Small intestine (tissue), 7 donors: ENCODE results near the gene ZFPM1. TPM values are rescaled to one million over a fixed set of nuclear protein-coding genes. Genes with fewer than 3 reads are reported as not detected.

Experiments used
- DNase-seq, 2 donors: peaks; one replicate each; pipeline versions ENCODE4 v3.0.0 to v3.0.0-alpha.2; 2013
- FAIRE-seq: peaks from 2 replicates; lab custom pipeline; 2012; peaks lifted over from hg19 to GRCh38; lab: Jason Lieb, UNC
- H3K27ac ChIP-seq, 3 donors: one replicate each; pipeline ENCODE4 v1.5.1; 2013; ENCODE audit warnings: low read length in 2 of 3, mild to moderate bottlenecking in 2 of 3, control low read depth in 1 of 3, inconsistent platforms in 1 of 3, low read depth in 1 of 3, moderate library complexity in 1 of 3
- H3K27me3 ChIP-seq, 3 donors: one replicate each; pipeline ENCODE4 v1.6.1; 2013; ENCODE audit warnings: low read length in 3 of 3, inconsistent platforms in 1 of 3; ENCODE audit not compliant: control insufficient read depth in 3 of 3, insufficient read depth in 3 of 3
- H3K36me3 ChIP-seq, 3 donors: one replicate each; pipeline ENCODE4 v1.6.1; 2013; ENCODE audit warnings: low read length in 3 of 3, inconsistent platforms in 1 of 3, low read depth in 1 of 3, mild to moderate bottlenecking in 1 of 3, moderate library complexity in 1 of 3; ENCODE audit not compliant: control insufficient read depth in 3 of 3, insufficient read depth in 2 of 3
- H3K4me1 ChIP-seq, 3 donors: one replicate each; pipeline ENCODE4 v1.6.1; 2013; ENCODE audit warnings: low read length in 2 of 3, inconsistent platforms in 1 of 3, low read depth in 1 of 3, mild to moderate bottlenecking in 1 of 3, moderate library complexity in 1 of 3; ENCODE audit not compliant: control insufficient read depth in 3 of 3, insufficient read depth in 2 of 3
- H3K4me3 ChIP-seq, 3 donors: one replicate each; pipeline ENCODE4 v1.5.1; 2013; ENCODE audit warnings: low read length in 3 of 3, control low read depth in 1 of 3, inconsistent platforms in 1 of 3, low read depth in 1 of 3, mild to moderate bottlenecking in 1 of 3, moderate library complexity in 1 of 3
- H3K9me3 ChIP-seq, 2 donors: one replicate each; pipeline ENCODE4 v1.6.1; 2013; ENCODE audit warnings: low read depth in 1 of 2, low read length in 1 of 2; ENCODE audit not compliant: control insufficient read depth in 2 of 2, insufficient read depth in 1 of 2
- WGBS, 3 donors: extraction: QIAGEN DNeasy Blood & Tissue Kit; methylation state at CpG; one replicate each; pipeline ENCODE4 v1.1.7; 2013; 5-methylcytosine and 5-hydroxymethylcytosine counted together
- polyA plus RNA-seq, 4 donors: library from polyadenylated mRNA; stranded (reverse) in 3 of 4; unstranded in 1 of 4; fragments of 200-250 nt in 3 of 4; fragments of 120-200 nt in 1 of 4; gene quantifications; one replicate each; pipeline versions ENCODE4 v1.2.1 to v1.2.3, GENCODE V29; 2013
- donor health status: healthy with polysubstance abuse.
- donor health status: control.
- donor health status: control.
- donor health status: Bipolar disorder and iron deficiency.
- donor health status: healthy.

The ZFPM1 gene
- polyA plus RNA-seq, 4 donors, result 8.1 to 26.6 (median 12.0) TPM

DNA sequence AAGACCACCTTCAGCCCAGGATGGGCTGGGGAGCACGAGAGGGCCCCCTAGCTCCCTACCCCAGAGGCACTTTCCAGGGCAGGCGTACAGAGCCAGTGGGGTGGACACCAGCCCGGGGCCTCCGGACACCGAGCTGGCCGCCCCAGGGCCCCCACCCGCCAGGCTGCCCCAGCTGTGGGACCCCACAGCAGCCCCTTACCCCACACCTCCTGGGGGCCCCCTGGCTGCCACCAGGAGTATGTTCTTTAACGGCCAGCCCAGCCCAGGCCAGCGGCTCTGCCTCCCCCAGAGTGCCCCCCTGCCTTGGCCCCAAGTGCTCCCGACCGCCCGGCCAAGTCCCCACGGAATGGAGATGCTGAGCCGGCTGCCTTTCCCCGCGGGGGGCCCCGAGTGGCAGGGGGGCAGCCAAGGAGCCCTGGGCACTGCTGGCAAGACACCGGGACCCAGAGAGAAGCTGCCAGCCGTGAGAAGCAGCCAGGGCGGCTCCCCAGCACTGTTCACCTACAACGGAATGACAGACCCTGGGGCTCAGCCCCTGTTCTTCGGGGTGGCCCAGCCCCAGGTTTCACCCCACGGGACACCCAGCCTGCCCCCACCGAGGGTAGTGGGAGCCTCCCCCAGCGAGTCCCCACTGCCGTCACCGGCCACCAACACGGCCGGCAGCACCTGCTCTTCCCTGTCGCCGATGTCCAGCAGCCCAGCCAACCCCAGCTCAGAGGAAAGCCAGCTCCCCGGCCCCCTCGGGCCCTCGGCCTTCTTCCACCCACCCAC lies 24.3 kb upstream of the ZFPM1 start:
- 71 to 80% (median 75%) methylated on average over 27 to 34 of the region's 34 CpGs for WGBS, 3 donors
- FAIRE-seq, result no peak

DNA sequence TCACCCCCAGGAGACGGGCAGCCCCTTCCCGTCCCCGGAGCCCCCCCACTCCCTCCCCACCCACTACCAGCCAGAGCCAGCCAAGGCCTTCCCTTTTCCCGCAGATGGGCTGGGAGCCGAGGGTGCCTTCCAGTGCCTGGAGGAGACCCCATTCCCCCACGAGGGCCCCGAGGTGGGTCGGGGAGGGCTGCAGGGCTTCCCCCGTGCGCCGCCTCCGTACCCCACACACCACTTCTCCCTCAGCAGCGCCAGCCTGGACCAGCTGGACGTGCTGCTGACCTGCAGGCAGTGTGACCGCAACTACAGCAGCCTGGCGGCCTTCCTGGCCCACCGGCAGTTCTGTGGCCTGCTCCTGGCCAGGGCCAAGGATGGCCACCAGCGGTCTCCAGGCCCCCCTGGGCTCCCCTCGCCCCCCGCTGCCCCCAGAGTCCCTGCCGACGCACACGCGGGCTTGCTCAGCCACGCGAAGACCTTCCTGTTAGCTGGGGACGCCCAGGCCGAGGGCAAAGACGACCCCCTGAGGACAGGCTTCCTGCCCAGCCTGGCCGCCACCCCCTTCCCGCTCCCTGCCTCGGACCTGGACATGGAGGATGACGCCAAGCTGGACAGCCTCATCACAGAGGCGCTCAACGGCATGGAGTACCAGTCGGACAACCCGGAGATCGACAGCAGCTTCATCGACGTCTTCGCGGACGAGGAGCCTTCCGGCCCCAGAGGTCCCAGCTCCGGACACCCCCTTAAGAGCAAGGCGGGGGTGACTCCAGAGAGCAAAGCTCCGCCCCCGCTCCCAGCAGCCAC lies 23.5 kb upstream of the ZFPM1 start:
- DNase-seq (no peak), FAIRE-seq (no peak)
- 75 to 78% (median 76%) methylated on average over 39 to 48 of the region's 48 CpGs for WGBS, 3 donors
- Histone ChIP-seq H3K36me3 (no peaks in the 10 kb centered on the region), H3K27ac (no peak overlapping the region), H3K4me3 (peak overlapping the region in 2 of 3 donors; percentile 44 to 57), H3K4me1 (no peaks in the 10 kb centered on the region), H3K9me3 (no peaks in the 10 kb centered on the region), H3K27me3 (peaks cover 2 to 34% (median 5%) of the 10 kb centered on the region in 3 donors)

More for the DNA sequence above, 24.3 kb upstream of the ZFPM1 start:
- no peak overlapping the region for H3K27ac ChIP-seq
- H3K4me1 ChIP-seq, result no peaks in the 10 kb centered on the region
- no peak overlapping the region for H3K4me3 ChIP-seq
- H3K36me3 ChIP-seq, result no peaks in the 10 kb centered on the region
- H3K9me3 ChIP-seq, result no peaks in the 10 kb centered on the region
- no peak for DNase-seq
- H3K27me3 ChIP-seq, result peaks cover 2 to 34% (median 5%) of the 10 kb centered on the region in 3 donors

DNA sequence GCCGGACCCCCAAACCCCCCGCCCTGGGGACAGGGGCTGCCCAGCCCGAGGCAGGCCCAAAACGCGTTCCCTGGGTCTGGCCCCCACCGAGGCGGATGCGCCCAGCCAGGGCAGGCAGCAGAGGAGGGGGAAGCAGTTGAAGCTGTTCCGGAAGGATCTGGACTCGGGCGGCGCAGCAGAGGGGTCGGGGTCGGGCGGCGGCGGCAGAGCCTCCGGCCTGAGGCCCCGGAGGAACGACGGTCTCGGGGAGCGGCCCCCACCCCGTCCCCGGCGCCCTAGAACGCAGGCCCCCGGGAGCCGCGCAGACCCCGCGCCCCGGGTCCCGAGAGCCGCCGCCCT lies 22.9 kb upstream of the ZFPM1 start:
- Histone ChIP-seq H3K4me3 (peak overlapping the region in 2 of 3 donors; percentile 44 to 57), H3K27me3 (peaks cover 2 to 34% (median 5%) of the 10 kb centered on the region in 3 donors), H3K9me3 (no peaks in the 10 kb centered on the region), H3K36me3 (no peaks in the 10 kb centered on the region), H3K27ac (no peak overlapping the region), H3K4me1 (no peaks in the 10 kb centered on the region)
- 3 to 15% (median 7%) methylated on average over 19 to 36 of the region's 36 CpGs for WGBS, 3 donors
- DNase-seq (no peak), FAIRE-seq (no peak)

DNA sequence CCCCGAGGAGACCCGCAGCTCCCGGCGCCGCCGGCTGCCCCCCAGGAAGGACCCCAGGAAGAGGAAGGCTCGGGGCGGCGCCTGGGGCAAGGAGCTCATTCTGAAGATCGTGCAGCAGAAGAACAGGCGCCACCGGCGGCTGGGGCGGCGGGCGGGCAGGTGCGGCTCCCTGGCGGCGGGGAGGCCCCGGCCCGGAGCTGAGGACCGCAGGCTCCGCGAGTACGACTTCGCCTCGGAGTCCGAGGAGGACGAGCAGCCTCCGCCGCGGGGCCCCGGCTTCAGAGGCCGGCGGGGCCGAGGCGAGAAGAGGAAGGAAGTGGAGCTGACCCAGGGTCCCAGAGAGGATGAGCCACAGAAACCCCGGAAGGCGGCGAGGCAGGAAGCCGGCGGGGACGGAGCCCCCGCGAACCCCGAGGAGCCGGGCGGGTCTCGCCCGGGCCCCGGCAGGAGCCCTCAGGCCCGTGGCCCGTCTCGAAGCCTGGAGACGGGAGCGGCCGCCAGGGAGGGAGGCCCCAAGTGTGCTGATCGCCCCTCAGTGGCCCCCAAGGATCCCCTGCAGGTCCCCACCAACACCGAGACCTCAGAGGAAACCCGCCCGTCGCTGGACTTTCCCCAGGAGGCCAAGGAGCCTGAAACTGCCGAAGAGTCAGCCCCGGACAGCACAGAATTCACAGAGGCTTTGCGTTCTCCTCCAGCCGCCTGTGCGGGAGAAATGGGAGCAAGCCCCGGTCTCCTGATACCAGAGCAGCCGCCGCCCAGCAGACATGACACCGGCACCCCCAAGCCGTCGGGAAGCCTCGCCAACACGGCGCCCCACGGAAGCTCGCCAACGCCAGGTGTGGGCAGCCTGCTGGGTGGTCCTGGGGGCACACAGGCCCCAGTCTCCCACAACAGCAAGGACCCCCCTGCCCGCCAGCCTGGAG lies 22.3 kb upstream of the ZFPM1 start:
- H3K9me3 ChIP-seq, result no peaks in the 10 kb centered on the region
- H3K36me3 ChIP-seq, result no peaks in the 10 kb centered on the region
- H3K4me1 ChIP-seq, result no peaks in the 10 kb centered on the region
- H3K27me3 ChIP-seq, result peaks cover 2 to 34% (median 5%) of the 10 kb centered on the region in 3 donors
- 6 to 14% (median 8%) methylated on average over 56 to 80 of the region's 80 CpGs for WGBS, 3 donors
- H3K27ac ChIP-seq, result peak overlapping the region in 1 of 3 donors; percentile 24
- H3K4me3 ChIP-seq, result peak overlapping the region in 2 of 3 donors; percentile 44 to 57
- DNase-seq, result peak in 1 of 2 donors; percentile 52
- no peak for FAIRE-seq

DNA sequence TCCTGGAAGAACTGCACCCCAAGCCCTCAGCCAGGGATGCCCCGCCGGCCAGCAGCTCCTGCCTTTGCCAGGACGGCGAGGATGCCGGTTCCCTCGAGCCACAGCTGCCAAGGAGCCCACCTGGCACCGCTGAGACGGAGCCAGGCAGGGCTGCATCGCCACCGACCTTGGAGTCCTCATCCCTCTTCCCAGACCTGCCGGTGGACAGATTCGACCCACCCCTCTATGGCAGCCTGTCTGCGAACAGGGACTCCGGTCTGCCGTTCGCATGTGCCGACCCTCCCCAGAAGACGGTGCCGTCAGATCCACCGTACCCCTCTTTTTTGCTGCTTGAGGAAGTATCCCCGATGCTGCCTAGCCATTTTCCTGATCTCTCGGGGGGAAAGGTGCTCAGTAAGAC lies 21.4 kb upstream of the ZFPM1 start:
- FAIRE-seq, result no peak

DNA sequence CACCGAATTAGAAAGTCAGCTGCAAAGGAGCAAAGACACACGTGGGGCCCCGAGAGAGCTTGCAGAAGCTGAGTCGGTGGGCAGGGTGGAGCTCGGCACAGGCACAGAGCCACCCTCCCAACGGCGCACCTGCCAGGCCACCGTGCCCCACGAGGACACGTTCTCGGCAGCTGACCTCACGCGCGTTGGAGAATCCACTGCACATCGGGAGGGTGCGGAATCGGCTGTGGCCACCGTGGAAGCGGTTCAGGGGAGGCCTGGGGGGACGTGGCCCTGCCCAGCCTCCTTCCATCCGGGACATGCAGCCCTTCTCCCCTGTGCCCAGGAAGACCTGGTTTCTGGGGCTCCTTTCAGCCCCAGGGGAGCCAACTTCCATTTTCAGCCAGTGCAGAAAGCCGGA lies 20.9 kb upstream of the ZFPM1 start:
- no peaks in the 10 kb centered on the region for H3K9me3 ChIP-seq
- no peaks in the 10 kb centered on the region for H3K4me1 ChIP-seq
- no peak overlapping the region for H3K27ac ChIP-seq
- H3K27me3 ChIP-seq, result peaks cover 2 to 35% (median 5%) of the 10 kb centered on the region in 3 donors
- H3K4me3 ChIP-seq, result no peak overlapping the region
- 82 to 91% (median 84%) methylated on average over 20 to 22 of the region's 22 CpGs for WGBS, 3 donors
- DNase-seq, result no peak
- FAIRE-seq, result no peak
- no peaks in the 10 kb centered on the region for H3K36me3 ChIP-seq

More for the DNA sequence above, 21.4 kb upstream of the ZFPM1 start:
- H3K27ac ChIP-seq, result no peak overlapping the region
- no peaks in the 10 kb centered on the region for H3K9me3 ChIP-seq
- H3K4me1 ChIP-seq, result no peaks in the 10 kb centered on the region
- peaks cover 2 to 35% (median 5%) of the 10 kb centered on the region in 3 donors for H3K27me3 ChIP-seq
- WGBS, 3 donors, result 83 to 92% (median 86%) methylated on average over 22 of the region's 22 CpGs
- H3K4me3 ChIP-seq, result no peak overlapping the region
- no peaks in the 10 kb centered on the region for H3K36me3 ChIP-seq
- no peak for DNase-seq

DNA sequence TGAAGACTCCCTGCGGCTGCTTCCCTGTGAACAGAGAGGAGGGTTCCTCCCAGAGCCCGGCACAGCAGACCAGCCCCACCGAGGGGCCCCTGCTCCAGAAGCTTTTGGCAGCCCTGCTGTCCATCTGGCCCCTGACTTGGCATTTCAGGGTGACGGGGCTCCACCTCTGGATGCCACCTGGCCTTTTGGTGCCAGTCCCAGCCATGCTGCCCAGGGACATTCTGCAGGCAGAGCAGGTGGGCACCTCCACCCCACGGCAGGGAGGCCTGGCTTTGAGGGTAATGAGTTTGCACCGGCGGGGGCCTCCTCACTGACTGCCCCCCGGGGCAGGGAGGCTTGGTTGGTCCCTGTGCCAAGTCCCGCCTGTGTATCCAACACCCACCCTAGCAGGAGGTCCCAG lies 20.3 kb upstream of the ZFPM1 start:
- Histone ChIP-seq H3K4me3 (no peak overlapping the region), H3K27ac (no peak overlapping the region), H3K4me1 (no peaks in the 10 kb centered on the region), H3K27me3 (peaks cover 2 to 35% (median 5%) of the 10 kb centered on the region in 3 donors), H3K9me3 (no peaks in the 10 kb centered on the region), H3K36me3 (no peaks in the 10 kb centered on the region)
- DNase-seq, result no peak
- 62 to 87% (median 69%) methylated on average over 9 of the region's 9 CpGs for WGBS, 3 donors
- FAIRE-seq, result no peak
